ENCODE data around the gene FAM187B.
A peak's percentile ranks its signal among the peaks of the same experiment; 100 is the strongest.
"Not testable (repeated sequence)": the region's sequence is repeated elsewhere in the genome, so short reads cannot be mapped to it uniquely, and the experiment has no call there.

Gene FAM187B

GRCh38 chr19:35240327-35240726 lies 11.8 kb upstream of the FAM187B start:
- no peak overlapping the region for H3K4me3 ChIP-seq (ENCODE audit: low read depth, low read length, poor library complexity, severe bottlenecking)
- H3F3A ChIP-seq (ENCODE audit: insufficient read depth, low read length), result no peaks in the 10 kb centered on the region
- H3K9me3 ChIP-seq (ENCODE audit: low read length), result peaks cover 17% of the 10 kb centered on the region
- no peaks in the 10 kb centered on the region for H4K20me1 ChIP-seq (ENCODE audit: insufficient read depth, low read length)
- H3K27ac ChIP-seq (ENCODE audit: low read depth, low read length, poor library complexity, severe bottlenecking), result no peak overlapping the region
- no peak overlapping the region for H2AFZ ChIP-seq (ENCODE audit: low read length)
- H3K4me1 ChIP-seq (ENCODE audit: insufficient read depth, low read length, severe bottlenecking), result no peaks in the 10 kb centered on the region
- no peaks in the 10 kb centered on the region for H3K79me2 ChIP-seq (ENCODE audit: insufficient read depth, low read length)
- no peak overlapping the region for H3K4me2 ChIP-seq (ENCODE audit: low read length)
- TF ChIP-seq CTCF (IDR thresholded peaks at IDR 0.05; ENCODE audit: low read length) (no peak), EZH2 (IDR thresholded peaks at IDR 0.05; ENCODE audit: borderline replicate concordance, low read length) (no peak)
- no peaks in the 10 kb centered on the region; the same call in 1 of the 2 replicates for H3K36me3 ChIP-seq (ENCODE audit: insufficient read depth, low read length)
- H3K9me2 ChIP-seq (ENCODE audit: low read depth, low read length), result no peaks in the 10 kb centered on the region
- peaks cover 10% of the 10 kb centered on the region; the same call in 1 of the 2 replicates for H3K27me3 ChIP-seq (ENCODE audit: insufficient read depth, low read length)
- H3K9ac ChIP-seq (ENCODE audit: low read length), result no peak overlapping the region

GRCh38 chr19:35239597-35239996 lies 11.1 kb upstream of the FAM187B start:
- H3K9me2 ChIP-seq (ENCODE audit: low read depth, low read length); H3K4me1 ChIP-seq (ENCODE audit: insufficient read depth, low read length, severe bottlenecking); H3K4me2 ChIP-seq (ENCODE audit: low read length); H2AFZ ChIP-seq (ENCODE audit: low read length); H3K27ac ChIP-seq (ENCODE audit: low read depth, low read length, poor library complexity, severe bottlenecking); H3K79me2 ChIP-seq (ENCODE audit: insufficient read depth, low read length); H3K9ac ChIP-seq (ENCODE audit: low read length); H3K4me3 ChIP-seq (ENCODE audit: low read depth, low read length, poor library complexity, severe bottlenecking); H3F3A ChIP-seq (ENCODE audit: insufficient read depth, low read length); H3K36me3 ChIP-seq (ENCODE audit: insufficient read depth, low read length); H4K20me1 ChIP-seq (ENCODE audit: insufficient read depth, low read length): not testable (repeated sequence)
- Histone ChIP-seq H3K9me3 (ENCODE audit: low read length) (peaks cover 20% of the 10 kb centered on the region), H3K27me3 (ENCODE audit: insufficient read depth, low read length) (peaks cover 12% of the 10 kb centered on the region; the same call in 1 of the 2 replicates)

- TF ChIP-seq EZH2 (IDR thresholded peaks at IDR 0.05; ENCODE audit: borderline replicate concordance, low read length), result no peak
- peak; percentile 44; the same call in 1 of the 2 replicates for TF ChIP-seq CTCF (IDR thresholded peaks at IDR 0.05; ENCODE audit: low read length)
- Histone ChIP-seq H3K9ac (ENCODE audit: low read length) (no peak overlapping the region), H3K79me2 (ENCODE audit: insufficient read depth, low read length) (no peaks in the 10 kb centered on the region), H3K9me3 (ENCODE audit: low read length) (peaks cover 16% of the 10 kb centered on the region), H4K20me1 (ENCODE audit: insufficient read depth, low read length) (no peaks in the 10 kb centered on the region), H3K27ac (ENCODE audit: low read depth, low read length, poor library complexity, severe bottlenecking) (no peak overlapping the region), H3K4me3 (ENCODE audit: low read depth, low read length, poor library complexity, severe bottlenecking) (no peak overlapping the region), H3K27me3 (ENCODE audit: insufficient read depth, low read length) (peaks cover 22% of the 10 kb centered on the region; the same call in 1 of the 2 replicates), H3K9me2 (ENCODE audit: low read depth, low read length) (no peaks in the 10 kb centered on the region), H3K36me3 (ENCODE audit: insufficient read depth, low read length) (no peaks in the 10 kb centered on the region; the same call in 1 of the 2 replicates), H3K4me2 (ENCODE audit: low read length) (no peak overlapping the region), H3F3A (ENCODE audit: insufficient read depth, low read length) (no peaks in the 10 kb centered on the region), H3K4me1 (ENCODE audit: insufficient read depth, low read length, severe bottlenecking) (no peaks in the 10 kb centered on the region), H2AFZ (ENCODE audit: low read length) (no peak overlapping the region)
Measured at GRCh38 chr19:35236638-35237400, 8.3 kb upstream of the FAM187B start.

- H2AFZ ChIP-seq (ENCODE audit: low read length), result no peak overlapping the region
- H3K9me3 ChIP-seq (ENCODE audit: low read length), result peaks cover 4% of the 10 kb centered on the region; the same call in 1 of the 2 replicates
- H3F3A ChIP-seq (ENCODE audit: insufficient read depth, low read length), result no peaks in the 10 kb centered on the region
- H3K9me2 ChIP-seq (ENCODE audit: low read depth, low read length), result no peaks in the 10 kb centered on the region
- H3K27me3 ChIP-seq (ENCODE audit: insufficient read depth, low read length), result peaks cover 12% of the 10 kb centered on the region; the same call in 1 of the 2 replicates
- no peaks in the 10 kb centered on the region; the same call in 1 of the 2 replicates for H3K36me3 ChIP-seq (ENCODE audit: insufficient read depth, low read length)
- no peaks in the 10 kb centered on the region for H3K4me1 ChIP-seq (ENCODE audit: insufficient read depth, low read length, severe bottlenecking)
- no peak overlapping the region for H3K27ac ChIP-seq (ENCODE audit: low read depth, low read length, poor library complexity, severe bottlenecking)
- no peak overlapping the region for H3K9ac ChIP-seq (ENCODE audit: low read length)
- no peaks in the 10 kb centered on the region for H3K79me2 ChIP-seq (ENCODE audit: insufficient read depth, low read length)
- no peaks in the 10 kb centered on the region for H4K20me1 ChIP-seq (ENCODE audit: insufficient read depth, low read length)
- no peak overlapping the region for H3K4me2 ChIP-seq (ENCODE audit: low read length)
- TF ChIP-seq EZH2 (IDR thresholded peaks at IDR 0.05; ENCODE audit: borderline replicate concordance, low read length) (no peak), CTCF (IDR thresholded peaks at IDR 0.05; ENCODE audit: low read length) (no peak)
- H3K4me3 ChIP-seq (ENCODE audit: low read depth, low read length, poor library complexity, severe bottlenecking), result no peak overlapping the region
Measured at GRCh38 chr19:35232912-35233311, 4.4 kb upstream of the FAM187B start.
